Midbrain (tissue), 1 donor: ENCODE data around the gene HPDL.

Source experiments
- DNase-seq: peaks from one replicate; lab custom pipeline; 2025; lab: John Stamatoyannopoulos, UW

Gene HPDL

GRCh38 chr1:45351508-45351907, 24.8 kb downstream of the HPDL start:
- no peak for DNase-seq

- DNase-seq, result peak; percentile 26
Observed at GRCh38 chr1:45353685-45354084, 27.0 kb downstream of the HPDL start.

GRCh38 chr1:45354838-45355237, 28.1 kb downstream of the HPDL start:
- no peak for DNase-seq

- DNase-seq, result no peak
Observed at GRCh38 chr1:45355683-45356082, 29.0 kb downstream of the HPDL start.

GRCh38 chr1:45356186-45356585, 29.5 kb downstream of the HPDL start:
- DNase-seq, result no peak

- DNase-seq, result peak; percentile 81
Observed at GRCh38 chr1:45359882-45360513, 33.3 kb downstream of the HPDL start.

GRCh38 chr1:45360981-45361380, 34.3 kb downstream of the HPDL start:
- DNase-seq, result peak; percentile 27

- DNase-seq, result no peak
Observed at GRCh38 chr1:45364294-45364693, 37.6 kb downstream of the HPDL start.

GRCh38 chr1:45365051-45365450, 38.4 kb downstream of the HPDL start:
- DNase-seq, result peak; percentile 54

DNA sequence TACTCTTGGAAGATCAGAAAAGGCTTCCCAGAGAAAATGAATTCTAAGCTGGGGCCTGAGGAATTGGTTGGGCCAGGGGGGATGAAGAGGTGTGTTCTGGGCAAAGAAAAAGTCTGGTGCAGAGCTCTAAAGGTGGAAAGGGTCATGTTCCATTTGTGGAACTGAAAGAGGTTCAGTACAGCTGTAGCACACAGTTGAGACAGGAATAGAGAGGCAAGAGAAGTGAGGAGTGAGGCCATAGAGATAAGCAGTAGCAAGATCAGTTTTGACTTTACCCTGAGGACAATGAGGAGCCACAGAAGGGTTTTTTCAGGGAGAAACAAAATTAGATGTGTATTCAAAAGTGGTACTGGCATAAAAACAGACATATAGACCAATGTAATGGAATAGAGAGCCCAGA, 43.9 kb downstream of the HPDL start:
- no peak for DNase-seq

GRCh38 chr1:45373573-45373972, 46.9 kb downstream of the HPDL start:
- no peak for DNase-seq

- DNase-seq, result no peak
Observed at GRCh38 chr1:45375104-45376090, 48.7 kb downstream of the HPDL start.

DNA sequence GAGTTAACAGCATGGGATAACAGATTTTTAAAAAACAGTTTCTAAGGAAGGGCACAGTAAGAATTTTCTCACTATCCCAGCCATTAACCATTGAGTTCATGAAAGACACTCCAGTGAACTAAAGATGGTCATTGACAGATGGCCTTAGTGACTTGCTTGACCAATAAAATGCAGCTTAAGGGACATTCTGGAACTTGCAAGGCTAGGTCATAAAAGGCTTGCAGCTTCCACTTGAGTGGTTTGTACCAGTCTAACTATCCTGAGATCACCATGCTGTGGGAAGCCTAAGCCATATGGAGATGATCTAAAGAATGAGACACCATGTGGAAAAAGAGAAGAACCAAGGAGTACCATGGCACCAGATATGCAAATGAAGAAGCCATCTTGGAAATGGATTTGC, 51.5 kb downstream of the HPDL start:
- no peak for DNase-seq
